H9 (cell line): ENCODE measurements around the gene NRXN3. TPM values are rescaled to one million over a fixed set of nuclear protein-coding genes. Genes with fewer than 3 reads are reported as not detected.

Source experiments
- DNase-seq: peaks from one replicate; pipeline ENCODE4 v3.0.0-alpha.2; 2017
- H2AFZ ChIP-seq: one replicate; pipeline ENCODE4 v1.6.1; 2013; ENCODE audit warnings: mild to moderate bottlenecking, low read length, control low read depth, moderate library complexity
- H2AK5ac ChIP-seq: 2 replicates; pipeline ENCODE4 v1.6.1; 2013; ENCODE audit warnings: low read length, control low read depth, mixed read lengths; ENCODE audit not compliant: insufficient read length
- H2BK120ac ChIP-seq: one replicate; pipeline ENCODE4 v1.6.1; 2013; ENCODE audit warnings: low read depth, mild to moderate bottlenecking, low read length, control low read depth, inconsistent platforms; ENCODE audit not compliant: poor library complexity, severe bottlenecking
- H2BK12ac ChIP-seq: 2 replicates; pipeline ENCODE4 v1.6.1; 2013; ENCODE audit warnings: low read length, control low read depth, mixed read lengths, low read depth; ENCODE audit not compliant: insufficient read length
- H2BK15ac ChIP-seq: 2 replicates; pipeline ENCODE4 v1.6.1; 2013; ENCODE audit warnings: low read depth, low read length, control low read depth
- H2BK20ac ChIP-seq: one replicate; pipeline ENCODE4 v1.6.1; 2013; ENCODE audit warnings: low read depth, mild to moderate bottlenecking, low read length, control low read depth, inconsistent platforms; ENCODE audit not compliant: poor library complexity, severe bottlenecking
- H2BK5ac ChIP-seq: 2 replicates; pipeline ENCODE4 v1.6.1; 2013; ENCODE audit warnings: low read length, control low read depth, mixed read lengths; ENCODE audit not compliant: insufficient read length
- H3K14ac ChIP-seq: 2 replicates; pipeline ENCODE4 v1.6.1; 2013; ENCODE audit warnings: low read length, control low read depth; ENCODE audit not compliant: insufficient read depth
- H3K18ac ChIP-seq: 2 replicates; pipeline ENCODE4 v1.6.1; 2013; ENCODE audit warnings: low read depth, mild to moderate bottlenecking, mixed read lengths, low read length, control low read depth; ENCODE audit not compliant: insufficient read length
- H3K23ac ChIP-seq: 2 replicates; pipeline ENCODE4 v1.6.1; 2013; ENCODE audit warnings: low read length, control low read depth, mixed read lengths, low read depth; ENCODE audit not compliant: insufficient read length
- H3K23me2 ChIP-seq: 2 replicates; pipeline ENCODE4 v1.6.1; 2013; ENCODE audit warnings: low read depth, mild to moderate bottlenecking, mixed read lengths, low read length, control low read depth; ENCODE audit not compliant: insufficient read length, poor library complexity, severe bottlenecking
- H3K27ac ChIP-seq: 2 replicates; pipeline ENCODE4 v1.5.1; 2013; ENCODE audit warnings: low read length, control low read depth, mixed read lengths, low read depth; ENCODE audit not compliant: insufficient read length
- H3K27me3 ChIP-seq: 2 replicates; pipeline ENCODE4 v1.6.1; 2013; ENCODE audit warnings: low read length, control low read depth, inconsistent platforms; ENCODE audit not compliant: insufficient read depth
- H3K4ac ChIP-seq: 2 replicates; pipeline ENCODE4 v1.6.1; 2013; ENCODE audit warnings: low read depth, mild to moderate bottlenecking, control low read depth, inconsistent platforms, low read length, moderate library complexity
- H3K4me1 ChIP-seq: 2 replicates; pipeline ENCODE4 v1.6.1; 2013; ENCODE audit warnings: low read length, control low read depth, inconsistent platforms; ENCODE audit not compliant: insufficient read depth
- H3K4me2 ChIP-seq: 2 replicates; pipeline ENCODE4 v1.6.1; 2013; ENCODE audit warnings: low read length, control low read depth, mixed read lengths; ENCODE audit not compliant: insufficient read length, insufficient read depth
- H3K56ac ChIP-seq: 2 replicates; pipeline ENCODE4 v1.6.1; 2013; ENCODE audit warnings: low read depth, mild to moderate bottlenecking, mixed read lengths, low read length, control low read depth; ENCODE audit not compliant: insufficient read length
- H3K79me1 ChIP-seq: 2 replicates; pipeline ENCODE4 v1.6.1; 2013; ENCODE audit warnings: low read depth, mild to moderate bottlenecking, moderate library complexity, low read length, control low read depth, inconsistent platforms; ENCODE audit not compliant: insufficient read depth, poor library complexity, severe bottlenecking
- H3K79me2 ChIP-seq: 2 replicates; pipeline ENCODE4 v1.6.1; 2013; ENCODE audit warnings: low read length, control low read depth, inconsistent platforms; ENCODE audit not compliant: insufficient read depth
- H3K9ac ChIP-seq: 2 replicates; pipeline ENCODE4 v1.6.1; 2013; ENCODE audit warnings: low read length, control low read depth, mixed read lengths; ENCODE audit not compliant: insufficient read length; ENCODE audit errors: extremely low read depth
- H3K9me3 ChIP-seq: one replicate; pipeline ENCODE4 v1.6.1; 2013; ENCODE audit warnings: low read depth, low read length, inconsistent platforms; ENCODE audit not compliant: control insufficient read depth
- H3T11ph ChIP-seq: one replicate; pipeline ENCODE4 v1.6.1; 2013; ENCODE audit warnings: mild to moderate bottlenecking, low read length, control low read depth, inconsistent platforms
- H4K20me1 ChIP-seq: one replicate; pipeline ENCODE4 v1.6.1; 2013; ENCODE audit not compliant: control insufficient read depth, insufficient read length, insufficient read depth
- H4K5ac ChIP-seq: 2 replicates; pipeline ENCODE4 v1.6.1; 2013; ENCODE audit warnings: low read depth, mild to moderate bottlenecking, mixed read lengths, low read length, control low read depth; ENCODE audit not compliant: insufficient read length
- H4K8ac ChIP-seq: replicated peaks from 2 replicates; pipeline ENCODE4 v1.6.1; 2013; ENCODE audit warnings: low read length, control low read depth, mixed read lengths, low read depth; ENCODE audit not compliant: insufficient read length
- H4K91ac ChIP-seq: 2 replicates; pipeline ENCODE4 v1.6.1; 2013; ENCODE audit warnings: low read depth, mild to moderate bottlenecking, moderate library complexity, mixed read lengths, low read length, control low read depth; ENCODE audit not compliant: insufficient read length
- H3K27ac Mint-ChIP-seq, 3 experiments: 2 replicates in 2 of 3; 3 replicates in 1 of 3; pipeline ENCODE4 v1.8.0; 2020 to 2021; ENCODE audit warnings: mixed read lengths in 3 of 3, mild to moderate bottlenecking in 1 of 3, moderate library complexity in 1 of 3
- H3K27me3 Mint-ChIP-seq: 2 replicates; pipeline ENCODE4 v1.8.0; 2021; ENCODE audit warnings: low read depth, mild to moderate bottlenecking, moderate library complexity, mixed read lengths
- H3K36me3 Mint-ChIP-seq, 3 experiments: 2 replicates in 2 of 3; 3 replicates in 1 of 3; pipeline ENCODE4 v1.8.0; 2020 to 2021; ENCODE audit warnings: low read depth in 3 of 3, mixed read lengths in 3 of 3; ENCODE audit not compliant: insufficient read depth in 1 of 3
- H3K4me1 Mint-ChIP-seq, 2 experiments: 2 replicates each; pipeline ENCODE4 v1.8.0; 2020; ENCODE audit warnings: mixed read lengths in 2 of 2
- H3K4me3 Mint-ChIP-seq, 2 experiments: 2 replicates in 1 of 2; 3 replicates in 1 of 2; pipeline ENCODE4 v1.8.0; 2020 to 2021; ENCODE audit warnings: mild to moderate bottlenecking in 2 of 2, mixed read lengths in 2 of 2, moderate library complexity in 1 of 2
- H3K9me3 Mint-ChIP-seq, 2 experiments: 2 replicates in 1 of 2; 3 replicates in 1 of 2; pipeline ENCODE4 v1.8.0; 2020; ENCODE audit warnings: mild to moderate bottlenecking in 2 of 2, mixed read lengths in 2 of 2, moderate library complexity in 1 of 2
- CTCF ChIP-seq: fragments of 200-600 bp; sonication (generic); conservative IDR thresholded peaks from 3 replicates; pipeline ENCODE4 v1.8.0; 2021; ENCODE audit warnings: antibody characterized with exemption, mild to moderate bottlenecking
- WGBS: extraction: QIAGEN DNeasy Blood & Tissue Kit; methylation state at CpG from one replicate; pipeline ENCODE4 v1.1.7; 2013; ENCODE audit warnings: missing lambda C conversion rate, low lambda C conversion rate, mixed read lengths; ENCODE audit not compliant: insufficient read length; ENCODE audit errors: extremely low coverage; 5-methylcytosine and 5-hydroxymethylcytosine counted together
- total RNA-seq: library from RNA; stranded (reverse); gene quantifications from 2 replicates; pipeline ENCODE4 v1.2.1, GENCODE V29; 2021

Gene NRXN3
- total RNA-seq, 1 experiment from 2014 or later = 1.8 TPM

- DNase-seq = no peak
- Histone ChIP-seq H3K56ac (no peak overlapping the region), H3K79me1 (no peaks in the 10 kb centered on the region)
Observed at GRCh38 chr14:79379266-79379665, 1209.1 kb downstream of the NRXN3 start.

More at GRCh38 chr14:79379266-79379665, 1209.1 kb downstream of the NRXN3 start:
- no peak for TF ChIP-seq CTCF
- H4K91ac ChIP-seq = no peak overlapping the region
- WGBS = no CpG with 5 or more reads among the region's 5 CpGs
- H3T11ph ChIP-seq = no peak overlapping the region
- H3K4ac ChIP-seq = no peak overlapping the region
- no peak overlapping the region for H4K5ac ChIP-seq
- Mint-ChIP-seq H3K27ac (peak overlapping the region in 2 of 3 experiments; percentile 54 to 95; a peak in 3 of 7 replicates), H3K36me3 (no peaks in the 10 kb centered on the region), H3K4me1 (peaks cover 65 to 66% of the 10 kb centered on the region in 2 experiments), H3K27me3 (no peaks in the 10 kb centered on the region), H3K4me3 (no peak overlapping the region), H3K9me3 (no peaks in the 10 kb centered on the region)
- H3K9ac ChIP-seq = no peak overlapping the region
- H2AK5ac ChIP-seq = no peak overlapping the region
- H3K4me1 ChIP-seq = peaks cover 2% of the 10 kb centered on the region; the same call in 1 of the 2 replicates
- H3K18ac ChIP-seq = no peak overlapping the region
- H3K27ac ChIP-seq = peak overlapping the region; percentile 60
- no peak overlapping the region for H2BK20ac ChIP-seq
- H2BK12ac ChIP-seq = no peak overlapping the region
- no peak overlapping the region for H3K23ac ChIP-seq
- H3K14ac ChIP-seq = 0 out of 2 replicates have a peak overlapping the region, but pooled peaks have one; percentile 49
- H4K8ac ChIP-seq = no peak overlapping the region
- H2BK5ac ChIP-seq = no peak overlapping the region
- H2BK120ac ChIP-seq = no peak overlapping the region
- no peaks in the 10 kb centered on the region for H4K20me1 ChIP-seq
- H3K9me3 ChIP-seq = no peaks in the 10 kb centered on the region
- no peak overlapping the region for H2AFZ ChIP-seq
- no peaks in the 10 kb centered on the region for H3K27me3 ChIP-seq
- H3K23me2 ChIP-seq = no peaks in the 10 kb centered on the region
- no peak overlapping the region for H2BK15ac ChIP-seq
- H3K4me2 ChIP-seq = no peak overlapping the region
- H3K79me2 ChIP-seq = no peaks in the 10 kb centered on the region
